ENCODE results near the gene DACH1. TPM values are rescaled to one million over a fixed set of nuclear protein-coding genes. Genes with fewer than 3 reads are reported as not detected.

The DACH1 gene
- total RNA-seq, 1 experiment from 2014 or later, result 0.31 TPM

DNA sequence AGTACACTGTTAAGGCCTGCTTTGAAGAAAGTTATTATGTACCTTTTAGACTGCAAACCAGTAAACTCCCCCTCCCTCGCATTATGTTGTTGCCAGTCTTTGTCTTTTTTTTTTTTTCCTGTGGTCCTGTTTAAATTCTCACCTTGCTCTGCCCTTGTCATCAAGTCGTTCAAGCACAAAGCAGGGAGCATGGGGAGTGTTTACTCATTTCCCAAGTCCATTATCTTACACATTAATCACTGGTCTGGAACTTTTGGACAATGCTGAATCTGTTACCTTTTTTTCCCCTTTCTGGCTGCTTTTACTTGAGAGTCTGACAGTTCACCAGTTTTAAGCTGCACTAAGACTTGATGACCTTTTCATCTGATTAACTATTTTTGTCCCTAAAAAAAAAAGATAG, 108.2 kb downstream of the DACH1 start:
- peak overlapping the region; percentile 40; the same call in 1 of the 2 replicates for H3K27ac Mint-ChIP-seq
- peaks cover 41% of the 10 kb centered on the region for H3K4me1 Mint-ChIP-seq
- H3K9me3 Mint-ChIP-seq, result no peaks in the 10 kb centered on the region
- no peaks in the 10 kb centered on the region for H3K36me3 Mint-ChIP-seq
- ATAC-seq, result no peak; the same call in 1 of the 2 replicates
- peaks cover 4% of the 10 kb centered on the region for H3K27me3 Mint-ChIP-seq (ENCODE audit: low read depth)
- POLR2A ChIA-PET, result no interaction called here
- CTCF ChIA-PET, result no interaction called here
- no peak for TF ChIP-seq NFATC4 (CRISPR knock-in tag; IDR thresholded peaks at IDR 0.05)
- no peak for TF ChIP-seq ZNF121 (CRISPR knock-in tag; IDR thresholded peaks at IDR 0.05)
- TF ChIP-seq, protein P1, sequence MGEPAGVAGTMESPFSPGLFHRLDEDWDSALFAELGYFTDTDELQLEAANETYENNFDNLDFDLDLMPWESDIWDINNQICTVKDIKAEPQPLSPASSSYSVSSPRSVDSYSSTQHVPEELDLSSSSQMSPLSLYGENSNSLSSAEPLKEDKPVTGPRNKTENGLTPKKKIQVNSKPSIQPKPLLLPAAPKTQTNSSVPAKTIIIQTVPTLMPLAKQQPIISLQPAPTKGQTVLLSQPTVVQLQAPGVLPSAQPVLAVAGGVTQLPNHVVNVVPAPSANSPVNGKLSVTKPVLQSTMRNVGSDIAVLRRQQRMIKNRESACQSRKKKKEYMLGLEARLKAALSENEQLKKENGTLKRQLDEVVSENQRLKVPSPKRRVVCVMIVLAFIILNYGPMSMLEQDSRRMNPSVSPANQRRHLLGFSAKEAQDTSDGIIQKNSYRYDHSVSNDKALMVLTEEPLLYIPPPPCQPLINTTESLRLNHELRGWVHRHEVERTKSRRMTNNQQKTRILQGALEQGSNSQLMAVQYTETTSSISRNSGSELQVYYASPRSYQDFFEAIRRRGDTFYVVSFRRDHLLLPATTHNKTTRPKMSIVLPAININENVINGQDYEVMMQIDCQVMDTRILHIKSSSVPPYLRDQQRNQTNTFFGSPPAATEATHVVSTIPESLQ (CRISPR knock-in tag; IDR thresholded peaks at IDR 0.05), result no peak
- no peak for TF ChIP-seq SMAD3 (CRISPR knock-in tag; IDR thresholded peaks at IDR 0.05; ENCODE audit: borderline replicate concordance)
- no peak for TF ChIP-seq GRHL2 (CRISPR knock-in tag; IDR thresholded peaks at IDR 0.05; ENCODE audit: insufficient replicate concordance, severe bottlenecking)
- TF ChIP-seq ZBTB21 (CRISPR knock-in tag; IDR thresholded peaks at IDR 0.05; ENCODE audit: borderline replicate concordance), result no peak
- TF ChIP-seq ZNF416 (CRISPR knock-in tag; IDR thresholded peaks at IDR 0.05), result no peak
- TF ChIP-seq NR2C2 (CRISPR knock-in tag; IDR thresholded peaks at IDR 0.05), result no peak
- TF ChIP-seq, protein P2, sequence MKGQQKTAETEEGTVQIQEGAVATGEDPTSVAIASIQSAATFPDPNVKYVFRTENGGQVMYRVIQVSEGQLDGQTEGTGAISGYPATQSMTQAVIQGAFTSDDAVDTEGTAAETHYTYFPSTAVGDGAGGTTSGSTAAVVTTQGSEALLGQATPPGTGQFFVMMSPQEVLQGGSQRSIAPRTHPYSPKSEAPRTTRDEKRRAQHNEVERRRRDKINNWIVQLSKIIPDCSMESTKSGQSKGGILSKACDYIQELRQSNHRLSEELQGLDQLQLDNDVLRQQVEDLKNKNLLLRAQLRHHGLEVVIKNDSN (CRISPR knock-in tag; IDR thresholded peaks at IDR 0.05), result no peak
- TF ChIP-seq, protein P3, sequence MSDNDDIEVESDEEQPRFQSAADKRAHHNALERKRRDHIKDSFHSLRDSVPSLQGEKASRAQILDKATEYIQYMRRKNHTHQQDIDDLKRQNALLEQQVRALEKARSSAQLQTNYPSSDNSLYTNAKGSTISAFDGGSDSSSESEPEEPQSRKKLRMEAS (CRISPR knock-in tag; IDR thresholded peaks at IDR 0.05), result no peak
- no peak for TF ChIP-seq RELA (CRISPR knock-in tag; IDR thresholded peaks at IDR 0.05; ENCODE audit: borderline replicate concordance)
- TF ChIP-seq, protein P4, sequence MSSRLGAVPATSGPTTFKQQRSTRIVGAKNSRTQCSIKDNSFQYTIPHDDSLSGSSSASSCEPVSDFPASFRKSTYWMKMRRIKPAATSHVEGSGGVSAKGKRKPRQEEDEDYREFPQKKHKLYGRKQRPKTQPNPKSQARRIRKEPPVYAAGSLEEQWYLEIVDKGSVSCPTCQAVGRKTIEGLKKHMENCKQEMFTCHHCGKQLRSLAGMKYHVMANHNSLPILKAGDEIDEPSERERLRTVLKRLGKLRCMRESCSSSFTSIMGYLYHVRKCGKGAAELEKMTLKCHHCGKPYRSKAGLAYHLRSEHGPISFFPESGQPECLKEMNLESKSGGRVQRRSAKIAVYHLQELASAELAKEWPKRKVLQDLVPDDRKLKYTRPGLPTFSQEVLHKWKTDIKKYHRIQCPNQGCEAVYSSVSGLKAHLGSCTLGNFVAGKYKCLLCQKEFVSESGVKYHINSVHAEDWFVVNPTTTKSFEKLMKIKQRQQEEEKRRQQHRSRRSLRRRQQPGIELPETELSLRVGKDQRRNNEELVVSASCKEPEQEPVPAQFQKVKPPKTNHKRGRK (CRISPR knock-in tag; IDR thresholded peaks at IDR 0.05; ENCODE audit: borderline replicate concordance), result no peak
- no peak for TF ChIP-seq OVOL2 (CRISPR knock-in tag; IDR thresholded peaks at IDR 0.05; ENCODE audit: borderline replicate concordance)
- H3K4me3 Mint-ChIP-seq, result no peak overlapping the region
- no peak for DNase-seq (ENCODE audit: low spot score)

DNA sequence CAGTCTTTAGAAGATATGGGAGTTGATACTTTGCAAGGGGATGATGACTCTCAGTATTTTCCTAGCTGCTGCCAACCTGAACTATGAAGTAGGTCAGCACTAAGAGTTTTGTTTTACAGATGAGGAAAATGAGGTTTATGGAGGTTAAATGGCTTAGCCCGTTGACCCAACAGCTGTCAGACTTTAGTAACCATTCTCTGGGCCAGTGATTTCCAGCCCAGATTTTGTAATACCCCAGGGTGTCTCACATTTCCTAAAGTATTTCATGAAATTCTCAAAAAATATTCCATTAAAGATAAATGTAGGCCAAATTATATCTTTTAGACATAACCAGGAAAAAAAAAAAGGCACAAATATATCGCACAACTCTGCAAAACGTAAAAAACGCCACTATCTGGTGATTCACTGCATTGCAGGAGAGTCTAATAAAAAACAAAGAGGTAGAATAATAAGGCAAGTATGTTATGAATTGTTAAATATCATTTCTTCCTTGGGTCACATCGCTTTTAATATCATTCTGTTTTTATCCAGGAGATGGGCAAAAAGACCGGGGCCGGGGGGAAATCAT, 112.5 kb downstream of the DACH1 start:
- POLR2A ChIA-PET, result no interaction called here
- CTCF ChIA-PET, result no interaction called here
- H3K4me1 Mint-ChIP-seq, result peaks cover 24% of the 10 kb centered on the region
- H3K9me3 Mint-ChIP-seq, result no peaks in the 10 kb centered on the region
- H3K4me3 Mint-ChIP-seq, result no peak overlapping the region
- H3K36me3 Mint-ChIP-seq, result no peaks in the 10 kb centered on the region
- ATAC-seq (no peak), DNase-seq (ENCODE audit: low spot score) (no peak)
- no peaks in the 10 kb centered on the region for H3K27me3 Mint-ChIP-seq (ENCODE audit: low read depth)
- no peak overlapping the region for H3K27ac Mint-ChIP-seq
- TF ChIP-seq, protein P5, sequence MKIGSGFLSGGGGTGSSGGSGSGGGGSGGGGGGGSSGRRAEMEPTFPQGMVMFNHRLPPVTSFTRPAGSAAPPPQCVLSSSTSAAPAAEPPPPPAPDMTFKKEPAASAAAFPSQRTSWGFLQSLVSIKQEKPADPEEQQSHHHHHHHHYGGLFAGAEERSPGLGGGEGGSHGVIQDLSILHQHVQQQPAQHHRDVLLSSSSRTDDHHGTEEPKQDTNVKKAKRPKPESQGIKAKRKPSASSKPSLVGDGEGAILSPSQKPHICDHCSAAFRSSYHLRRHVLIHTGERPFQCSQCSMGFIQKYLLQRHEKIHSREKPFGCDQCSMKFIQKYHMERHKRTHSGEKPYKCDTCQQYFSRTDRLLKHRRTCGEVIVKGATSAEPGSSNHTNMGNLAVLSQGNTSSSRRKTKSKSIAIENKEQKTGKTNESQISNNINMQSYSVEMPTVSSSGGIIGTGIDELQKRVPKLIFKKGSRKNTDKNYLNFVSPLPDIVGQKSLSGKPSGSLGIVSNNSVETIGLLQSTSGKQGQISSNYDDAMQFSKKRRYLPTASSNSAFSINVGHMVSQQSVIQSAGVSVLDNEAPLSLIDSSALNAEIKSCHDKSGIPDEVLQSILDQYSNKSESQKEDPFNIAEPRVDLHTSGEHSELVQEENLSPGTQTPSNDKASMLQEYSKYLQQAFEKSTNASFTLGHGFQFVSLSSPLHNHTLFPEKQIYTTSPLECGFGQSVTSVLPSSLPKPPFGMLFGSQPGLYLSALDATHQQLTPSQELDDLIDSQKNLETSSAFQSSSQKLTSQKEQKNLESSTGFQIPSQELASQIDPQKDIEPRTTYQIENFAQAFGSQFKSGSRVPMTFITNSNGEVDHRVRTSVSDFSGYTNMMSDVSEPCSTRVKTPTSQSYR (CRISPR knock-in tag; IDR thresholded peaks at IDR 0.05), result no peak
- TF ChIP-seq MXD4 (CRISPR knock-in tag; IDR thresholded peaks at IDR 0.05; ENCODE audit: borderline replicate concordance), result no peak
- no peak for TF ChIP-seq NFE2L1 (CRISPR knock-in tag; IDR thresholded peaks at IDR 0.05)
- TF ChIP-seq, protein P6, sequence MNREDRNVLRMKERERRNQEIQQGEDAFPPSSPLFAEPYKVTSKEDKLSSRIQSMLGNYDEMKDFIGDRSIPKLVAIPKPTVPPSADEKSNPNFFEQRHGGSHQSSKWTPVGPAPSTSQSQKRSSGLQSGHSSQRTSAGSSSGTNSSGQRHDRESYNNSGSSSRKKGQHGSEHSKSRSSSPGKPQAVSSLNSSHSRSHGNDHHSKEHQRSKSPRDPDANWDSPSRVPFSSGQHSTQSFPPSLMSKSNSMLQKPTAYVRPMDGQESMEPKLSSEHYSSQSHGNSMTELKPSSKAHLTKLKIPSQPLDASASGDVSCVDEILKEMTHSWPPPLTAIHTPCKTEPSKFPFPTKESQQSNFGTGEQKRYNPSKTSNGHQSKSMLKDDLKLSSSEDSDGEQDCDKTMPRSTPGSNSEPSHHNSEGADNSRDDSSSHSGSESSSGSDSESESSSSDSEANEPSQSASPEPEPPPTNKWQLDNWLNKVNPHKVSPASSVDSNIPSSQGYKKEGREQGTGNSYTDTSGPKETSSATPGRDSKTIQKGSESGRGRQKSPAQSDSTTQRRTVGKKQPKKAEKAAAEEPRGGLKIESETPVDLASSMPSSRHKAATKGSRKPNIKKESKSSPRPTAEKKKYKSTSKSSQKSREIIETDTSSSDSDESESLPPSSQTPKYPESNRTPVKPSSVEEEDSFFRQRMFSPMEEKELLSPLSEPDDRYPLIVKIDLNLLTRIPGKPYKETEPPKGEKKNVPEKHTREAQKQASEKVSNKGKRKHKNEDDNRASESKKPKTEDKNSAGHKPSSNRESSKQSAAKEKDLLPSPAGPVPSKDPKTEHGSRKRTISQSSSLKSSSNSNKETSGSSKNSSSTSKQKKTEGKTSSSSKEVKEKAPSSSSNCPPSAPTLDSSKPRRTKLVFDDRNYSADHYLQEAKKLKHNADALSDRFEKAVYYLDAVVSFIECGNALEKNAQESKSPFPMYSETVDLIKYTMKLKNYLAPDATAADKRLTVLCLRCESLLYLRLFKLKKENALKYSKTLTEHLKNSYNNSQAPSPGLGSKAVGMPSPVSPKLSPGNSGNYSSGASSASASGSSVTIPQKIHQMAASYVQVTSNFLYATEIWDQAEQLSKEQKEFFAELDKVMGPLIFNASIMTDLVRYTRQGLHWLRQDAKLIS (CRISPR knock-in tag; IDR thresholded peaks at IDR 0.05; ENCODE audit: borderline replicate concordance), result no peak
- no peak for TF ChIP-seq RELA (CRISPR knock-in tag; IDR thresholded peaks at IDR 0.05; ENCODE audit: borderline replicate concordance)
- TF ChIP-seq, protein P7, sequence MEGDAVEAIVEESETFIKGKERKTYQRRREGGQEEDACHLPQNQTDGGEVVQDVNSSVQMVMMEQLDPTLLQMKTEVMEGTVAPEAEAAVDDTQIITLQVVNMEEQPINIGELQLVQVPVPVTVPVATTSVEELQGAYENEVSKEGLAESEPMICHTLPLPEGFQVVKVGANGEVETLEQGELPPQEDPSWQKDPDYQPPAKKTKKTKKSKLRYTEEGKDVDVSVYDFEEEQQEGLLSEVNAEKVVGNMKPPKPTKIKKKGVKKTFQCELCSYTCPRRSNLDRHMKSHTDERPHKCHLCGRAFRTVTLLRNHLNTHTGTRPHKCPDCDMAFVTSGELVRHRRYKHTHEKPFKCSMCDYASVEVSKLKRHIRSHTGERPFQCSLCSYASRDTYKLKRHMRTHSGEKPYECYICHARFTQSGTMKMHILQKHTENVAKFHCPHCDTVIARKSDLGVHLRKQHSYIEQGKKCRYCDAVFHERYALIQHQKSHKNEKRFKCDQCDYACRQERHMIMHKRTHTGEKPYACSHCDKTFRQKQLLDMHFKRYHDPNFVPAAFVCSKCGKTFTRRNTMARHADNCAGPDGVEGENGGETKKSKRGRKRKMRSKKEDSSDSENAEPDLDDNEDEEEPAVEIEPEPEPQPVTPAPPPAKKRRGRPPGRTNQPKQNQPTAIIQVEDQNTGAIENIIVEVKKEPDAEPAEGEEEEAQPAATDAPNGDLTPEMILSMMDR (IDR thresholded peaks at IDR 0.05), result 0 out of 2 replicates have a peak, but pooled peaks have one; percentile 15
- TF ChIP-seq, protein P8, sequence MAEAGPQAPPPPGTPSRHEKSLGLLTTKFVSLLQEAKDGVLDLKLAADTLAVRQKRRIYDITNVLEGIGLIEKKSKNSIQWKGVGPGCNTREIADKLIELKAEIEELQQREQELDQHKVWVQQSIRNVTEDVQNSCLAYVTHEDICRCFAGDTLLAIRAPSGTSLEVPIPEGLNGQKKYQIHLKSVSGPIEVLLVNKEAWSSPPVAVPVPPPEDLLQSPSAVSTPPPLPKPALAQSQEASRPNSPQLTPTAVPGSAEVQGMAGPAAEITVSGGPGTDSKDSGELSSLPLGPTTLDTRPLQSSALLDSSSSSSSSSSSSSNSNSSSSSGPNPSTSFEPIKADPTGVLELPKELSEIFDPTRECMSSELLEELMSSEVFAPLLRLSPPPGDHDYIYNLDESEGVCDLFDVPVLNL (CRISPR knock-in tag; IDR thresholded peaks at IDR 0.05; ENCODE audit: borderline replicate concordance, low read depth), result no peak
